Epithelial cell of prostate (primary cell): ENCODE data around the gene FAM90A1.
"Not testable (repeated sequence)": the region's sequence is repeated elsewhere in the genome, so short reads cannot be mapped to it uniquely, and the experiment has no call there.

ENCODE experiments used
- DNase-seq: peaks from one replicate; pipeline ENCODE4 v3.0.0-alpha.2; 2011; ENCODE audit warnings: low read depth, low spot score
- H3K27ac ChIP-seq: fragments of 450-650 bp; 2 replicates; pipeline ENCODE4 v1.5.1; 2017; ENCODE audit warnings: mild to moderate bottlenecking

Gene FAM90A1

GRCh38 chr12:8234746-8235145, 7.3 kb upstream of the FAM90A1 start:
- H3K27ac ChIP-seq, DNase-seq: not testable (repeated sequence)

GRCh38 chr12:8233935-8234495, 6.6 kb upstream of the FAM90A1 start:
- H3K27ac ChIP-seq, DNase-seq: not testable (repeated sequence)

GRCh38 chr12:8233300-8233855, 6.0 kb upstream of the FAM90A1 start:
- not testable (repeated sequence) for DNase-seq, H3K27ac ChIP-seq

- not testable (repeated sequence) for H3K27ac ChIP-seq, DNase-seq
These were observed 4.5 kb upstream of the FAM90A1 start for GRCh38 chr12:8231666-8232608.

- H3K27ac ChIP-seq, DNase-seq: not testable (repeated sequence)
These were observed 3.6 kb upstream of the FAM90A1 start for GRCh38 chr12:8231049-8231448.

GRCh38 chr12:8229486-8229885, 2.1 kb upstream of the FAM90A1 start:
- H3K27ac ChIP-seq, DNase-seq: not testable (repeated sequence)

- not testable (repeated sequence) for DNase-seq, H3K27ac ChIP-seq
These were observed 1.2 kb upstream of the FAM90A1 start for GRCh38 chr12:8228607-8229006.

- not testable (repeated sequence) for DNase-seq, H3K27ac ChIP-seq
These were observed 287 bp upstream of the FAM90A1 start for GRCh38 chr12:8227732-8228077.

- no peak overlapping the region for H3K27ac ChIP-seq
- DNase-seq: no peak
These were observed 1.1 kb downstream of the FAM90A1 start for GRCh38 chr12:8226355-8226754.

GRCh38 chr12:8224782-8225181, 2.6 kb downstream of the FAM90A1 start:
- not testable (repeated sequence) for H3K27ac ChIP-seq, DNase-seq

- not testable (repeated sequence) for H3K27ac ChIP-seq, DNase-seq
These were observed 3.8 kb downstream of the FAM90A1 start for GRCh38 chr12:8223646-8224045.

- not testable (repeated sequence) for DNase-seq, H3K27ac ChIP-seq
These were observed 5.1 kb downstream of the FAM90A1 start for GRCh38 chr12:8222303-8222702.

GRCh38 chr12:8221844-8222243, 5.6 kb downstream of the FAM90A1 start:
- not testable (repeated sequence) for H3K27ac ChIP-seq, DNase-seq

GRCh38 chr12:8221375-8221774, 6.0 kb downstream of the FAM90A1 start:
- DNase-seq, H3K27ac ChIP-seq: not testable (repeated sequence)

GRCh38 chr12:8218711-8219382, 8.6 kb downstream of the FAM90A1 start:
- not testable (repeated sequence) for H3K27ac ChIP-seq, DNase-seq

GRCh38 chr12:8197685-8198308, 29.6 kb downstream of the FAM90A1 start:
- DNase-seq: not testable (repeated sequence)
- H3K27ac ChIP-seq: peak overlapping the region; percentile 73

GRCh38 chr12:8188088-8188487, 39.3 kb downstream of the FAM90A1 start:
- not testable (repeated sequence) for H3K27ac ChIP-seq, DNase-seq

GRCh38 chr12:8184206-8184605, 43.2 kb downstream of the FAM90A1 start:
- not testable (repeated sequence) for DNase-seq, H3K27ac ChIP-seq

- not testable (repeated sequence) for DNase-seq
These were observed 44.1 kb downstream of the FAM90A1 start for GRCh38 chr12:8183346-8183745.

GRCh38 chr12:8182923-8183322, 44.5 kb downstream of the FAM90A1 start:
- not testable (repeated sequence) for H3K27ac ChIP-seq, DNase-seq

More at GRCh38 chr12:8183346-8183745, 44.1 kb downstream of the FAM90A1 start:
- not testable (repeated sequence) for H3K27ac ChIP-seq
